Measurements from ENCODE around the gene PSMD11. TPM values are rescaled to one million over a fixed set of nuclear protein-coding genes. Genes with fewer than 3 reads are reported as not detected.

The PSMD11 gene
- polyA plus RNA-seq, 1 of the 3 experiments (the other 2 are of a cell fraction), result 63.1 TPM

- Histone ChIP-seq H3K9me2 (no peaks in the 10 kb centered on the region), H3F3A (replicated peaks; ENCODE audit: insufficient read depth) (peaks cover 23% of the 10 kb centered on the region), H3K79me2 (ENCODE audit: insufficient read depth) (no peaks in the 10 kb centered on the region), H3K4me1 (ENCODE audit: control insufficient read depth in 1 of 2, insufficient read depth in 2 of 2, low read depth in 1 of 2, low read length in 1 of 2) (peaks cover 0 to 58% of the 10 kb centered on the region in 2 experiments; a peak in 2 of 4 replicates), H3K27ac (ENCODE audit: low read depth in 2 of 2, low read length in 1 of 2) (peak within 1 kb of the TSS in 1 of 2 experiments; percentile 88; a peak in 2 of 4 replicates), H3K9me3 (no peaks in the 10 kb centered on the region), H2AFZ (ENCODE audit: low read depth) (peak within 1 kb of the TSS; percentile 59; the same call in 1 of the 2 replicates), H3K4me3 (ENCODE audit: low read depth in 2 of 2, low read length in 1 of 2) (peak within 1 kb of the TSS; percentile 72 to 76), H4K20me1 (ENCODE audit: insufficient read depth) (peaks cover 10% of the 10 kb centered on the region; the same call in 1 of the 2 replicates), H3K4me2 (peak within 1 kb of the TSS; percentile 89), H3K36me3 (replicated peaks in 1 of 2; ENCODE audit: control insufficient read depth in 1 of 2, insufficient read depth in 2 of 2, low read length in 1 of 2) (peaks cover 0 to 41% of the 10 kb centered on the region in 2 experiments), H3K9ac (peak within 1 kb of the TSS; percentile 32; the same call in 1 of the 2 replicates), H3K27me3 (ENCODE audit: insufficient read depth) (no peaks in the 10 kb centered on the region)
- no CpG with 5 or more reads among the region's 135 CpGs for WGBS (ENCODE audit: low lambda C conversion rate)
- ChIA-PET POLR2A (interaction anchor here (0.6 to 2.6 kb wide), 13 partner anchors 8 to 550 kb away, joined by 3 to 9 read pairs (median 3); partner anchors contain the start of genes PSMD11 and SUZ12), CTCF (interaction anchor here (0.8 to 11.0 kb wide), 13 partner anchors 10 to 390 kb away, joined by 3 to 102 read pairs (median 4); partner anchors contain the start of genes MYO1D and PSMD11)
- DNase-seq, result peak; percentile 87
- TF ChIP-seq MXI1 (IDR thresholded peaks at IDR 0.05; ENCODE audit: low read depth, low read length) (peak; percentile 4; the same call in 1 of the 2 replicates), REST (IDR thresholded peaks at IDR 0.05; ENCODE audit: low read depth, low read length) (peak; percentile 87), SIN3A (IDR thresholded peaks at IDR 0.05; ENCODE audit: borderline replicate concordance, low read depth, low read length) (no peak), EP300 (IDR thresholded peaks at IDR 0.05; ENCODE audit: borderline replicate concordance in 1 of 2, low read depth in 1 of 2, low read length in 1 of 2) (no peak)
Observed at GRCh38 chr17:32486701-32487472, 42.6 kb downstream of the PSMD11 start, which contains the start of gene CDK5R1. TSS of gene CDK5R1 (plus strand) at chr17:32486993. CDS start at chr17:32487621, 628 bp downstream.

- H2AFZ ChIP-seq (ENCODE audit: low read depth), result peak overlapping the region; percentile 56; the same call in 1 of the 2 replicates
- H3K4me1 ChIP-seq (ENCODE audit: control insufficient read depth in 1 of 2, insufficient read depth in 2 of 2, low read depth in 1 of 2, low read length in 1 of 2), result peaks cover 0 to 62% of the 10 kb centered on the region in 2 experiments; a peak in 2 of 4 replicates
- ChIA-PET CTCF (interaction anchor here (0.8 to 11.0 kb wide), 10 partner anchors 11 to 389 kb away, joined by 3 to 102 read pairs (median 4); partner anchors contain the start of gene MYO1D), POLR2A (interaction anchor here (1.2 to 2.6 kb wide), 5 partner anchors 31 to 284 kb away, joined by 3 to 9 read pairs (median 4); partner anchors contain the start of gene PSMD11)
- no peaks in the 10 kb centered on the region for H3K27me3 ChIP-seq (ENCODE audit: insufficient read depth)
- TF ChIP-seq CTCF (IDR thresholded peaks at IDR 0.05) (0 out of 2 replicates have a peak, but pooled peaks have one; percentile 6), EZH2phosphoT487 (IDR thresholded peaks at IDR 0.05; ENCODE audit: borderline replicate concordance, low read depth) (no peak), MXI1 (IDR thresholded peaks at IDR 0.05; ENCODE audit: low read depth, low read length) (peak; percentile 58; the same call in 1 of the 2 replicates), POLR2AphosphoS5 (IDR thresholded peaks at IDR 0.05; ENCODE audit: low read depth, low read length) (no peak)
- no peaks in the 10 kb centered on the region for H3K79me2 ChIP-seq (ENCODE audit: insufficient read depth)
- peak overlapping the region in 1 of 2 experiments; percentile 88; a peak in 2 of 4 replicates for H3K27ac ChIP-seq (ENCODE audit: low read depth in 2 of 2, low read length in 1 of 2)
- H3K4me3 ChIP-seq (ENCODE audit: low read depth in 2 of 2, low read length in 1 of 2), result peak overlapping the region; percentile 72 to 76
- DNase-seq, result peak; percentile 76
- H4K20me1 ChIP-seq (ENCODE audit: insufficient read depth), result peaks cover 10% of the 10 kb centered on the region; the same call in 1 of the 2 replicates
- no peaks in the 10 kb centered on the region for H3K9me3 ChIP-seq
- H3K36me3 ChIP-seq (replicated peaks in 1 of 2; ENCODE audit: control insufficient read depth in 1 of 2, insufficient read depth in 2 of 2, low read length in 1 of 2), result peaks cover 0 to 34% of the 10 kb centered on the region in 2 experiments
- 43% methylated on average over 27 of the region's 59 CpGs for WGBS (ENCODE audit: low lambda C conversion rate)
- peaks cover 20% of the 10 kb centered on the region for H3F3A ChIP-seq (replicated peaks; ENCODE audit: insufficient read depth)
- H3K4me2 ChIP-seq, result peak overlapping the region; percentile 89
- H3K9me2 ChIP-seq, result no peaks in the 10 kb centered on the region
- peak overlapping the region; percentile 32; the same call in 1 of the 2 replicates for H3K9ac ChIP-seq
Observed at GRCh38 chr17:32487473-32488176, 43.3 kb downstream of the PSMD11 start.

Data from SK-N-SH (cell line).